Ascending aorta (tissue), 2 donors: Measurements from ENCODE around the gene PARP14. TPM values are rescaled to one million over a fixed set of nuclear protein-coding genes. Genes with fewer than 3 reads are reported as not detected.
A peak's percentile ranks its signal among the peaks of the same experiment; 100 is the strongest.

Experiments
- DNase-seq, 2 donors: peaks; one replicate each; pipeline ENCODE4 v3.0.0-alpha.2; 2019; ENCODE audit warnings: low spot score in 2 of 2
- H3K27ac ChIP-seq, 2 donors: fragments of 200-600 bp; sonication (generic); one replicate each; pipeline ENCODE4 v1.5.1; 2016 to 2017; ENCODE audit warnings: mild to moderate bottlenecking in 1 of 2
- H3K27me3 ChIP-seq: fragments of 200-600 bp; sonication (generic); one replicate; pipeline ENCODE4 v1.5.1; 2017
- H3K36me3 ChIP-seq, 2 donors: fragments of 200-600 bp; sonication (generic); one replicate each; pipeline ENCODE4 v1.5.1; 2016
- H3K4me1 ChIP-seq, 2 donors: fragments of 200-600 bp; sonication (generic); one replicate each; pipeline ENCODE4 v1.5.1; 2016 to 2017; ENCODE audit warnings: mild to moderate bottlenecking in 1 of 2
- H3K4me3 ChIP-seq, 2 donors: fragments of 200-600 bp; sonication (generic); one replicate each; pipeline ENCODE4 v1.5.1; 2016 to 2017; ENCODE audit warnings: mild to moderate bottlenecking in 1 of 2
- H3K9me3 ChIP-seq, 2 donors: fragments of 200-600 bp; sonication (generic); one replicate each; pipeline ENCODE4 v1.5.1; 2016
- CTCF ChIP-seq, 3 experiments: fragments of 200-600 bp in 2 of 3; fragments of 450-650 bp in 1 of 3; sonication (generic) in 2 of 3; IDR thresholded peaks; one replicate each; pipeline ENCODE4 v1.5.1; 2016 to 2019; ENCODE audit warnings: antibody characterized with exemption in 3 of 3, mild to moderate bottlenecking in 1 of 3, moderate library complexity in 1 of 3
- intact Hi-C: fragments of 100-400 bp; cut with DNase I; formaldehyde crosslinking; loops from one replicate; pipeline ENCODE4 v1.15.1; 2023
- total RNA-seq: library from RNA; depleted of rRNA; stranded (reverse); fragments of >200 nt; gene quantifications from one replicate; pipeline ENCODE4 v1.1.0, GENCODE V29; 2016

The PARP14 gene
- total RNA-seq, 1 donor from 2014 or later = 58.8 TPM

GRCh38 chr3:122674339-122674738 is 6.3 kb upstream of the PARP14 start:
- DNase-seq = no peak
- intact Hi-C loops = no loop called here
- H3K27me3 ChIP-seq = no peaks in the 10 kb centered on the region
- H3K4me3 ChIP-seq = no peak overlapping the region
- no peaks in the 10 kb centered on the region for H3K9me3 ChIP-seq
- H3K4me1 ChIP-seq = peaks cover 0 to 6% of the 10 kb centered on the region in 2 donors
- no peak overlapping the region for H3K27ac ChIP-seq
- no peaks in the 10 kb centered on the region for H3K36me3 ChIP-seq
- no peak for TF ChIP-seq CTCF (IDR thresholded peaks at IDR 0.05)

GRCh38 chr3:122676759-122677158 is 3.9 kb upstream of the PARP14 start:
- DNase-seq = no peak
- Histone ChIP-seq H3K27me3 (no peaks in the 10 kb centered on the region), H3K27ac (no peak overlapping the region), H3K9me3 (no peaks in the 10 kb centered on the region), H3K4me3 (no peak overlapping the region), H3K4me1 (peaks cover 0 to 14% of the 10 kb centered on the region in 2 donors), H3K36me3 (no peaks in the 10 kb centered on the region)
- intact Hi-C loops = no loop called here
- no peak for TF ChIP-seq CTCF (IDR thresholded peaks at IDR 0.05)

- no peak for DNase-seq
- Histone ChIP-seq H3K27me3 (no peaks in the 10 kb centered on the region), H3K9me3 (no peaks in the 10 kb centered on the region), H3K36me3 (no peaks in the 10 kb centered on the region), H3K4me3 (no peak overlapping the region), H3K27ac (no peak overlapping the region), H3K4me1 (peaks cover 0 to 17% of the 10 kb centered on the region in 2 donors)
- TF ChIP-seq CTCF (IDR thresholded peaks at IDR 0.05) = no peak
- intact Hi-C loops = no loop called here
Observed at GRCh38 chr3:122677216-122677615, 3.4 kb upstream of the PARP14 start.

- no peak for DNase-seq
- no peaks in the 10 kb centered on the region for H3K36me3 ChIP-seq
- no peaks in the 10 kb centered on the region for H3K27me3 ChIP-seq
- peaks cover 0 to 23% of the 10 kb centered on the region in 2 donors for H3K4me1 ChIP-seq
- TF ChIP-seq CTCF (IDR thresholded peaks at IDR 0.05) = no peak
- H3K4me3 ChIP-seq = peak overlapping the region in 1 of 2 donors; percentile 90
- intact Hi-C loops = loop anchor here (2.0 kb wide), 2 partner anchors 286 to 1132 kb away; no protein-coding TSS in a partner anchor
- H3K9me3 ChIP-seq = no peaks in the 10 kb centered on the region
- peak overlapping the region; percentile 98 for H3K27ac ChIP-seq
Observed at GRCh38 chr3:122678506-122678905, 2.1 kb upstream of the PARP14 start.

- TF ChIP-seq CTCF (IDR thresholded peaks at IDR 0.05) = peak; percentile 65 to 89 (median 68)
- peaks cover 0 to 23% of the 10 kb centered on the region in 2 donors for H3K4me1 ChIP-seq
- no peaks in the 10 kb centered on the region for H3K9me3 ChIP-seq
- intact Hi-C loops = loop anchor here (1.0 to 2.0 kb wide), 4 partner anchors 115 to 1132 kb away; partner anchors contain the start of genes DTX3L and PARP9
- no peaks in the 10 kb centered on the region for H3K36me3 ChIP-seq
- DNase-seq = peak; percentile 17 to 90
- H3K27ac ChIP-seq = peak overlapping the region; percentile 98
- peak overlapping the region; percentile 90 to 96 for H3K4me3 ChIP-seq
- no peaks in the 10 kb centered on the region for H3K27me3 ChIP-seq
Observed at GRCh38 chr3:122679085-122679881, 1.4 kb upstream of the PARP14 start.
